HEK293 (cell line): ENCODE results near the gene KRT13.

Experiments used
- CTCF ChIA-PET: fragments of 350-600 bp; formaldehyde crosslinking; extraction: SDS; loops from one replicate; lab custom pipeline; 2021; ENCODE audit warnings: antibody characterized with exemption; lab: Yijun Ruan, JAX
- POLR2A ChIA-PET: fragments of 300-600 bp; formaldehyde crosslinking; extraction: SDS; loops from one replicate; lab custom pipeline; 2020; ENCODE audit warnings: antibody characterized with exemption, inconsistent platforms; lab: Yijun Ruan, JAX
- H3K27ac ChIP-seq: fragments of 200-500 bp; sonication (Bioruptor generic); 2 replicates; pipeline ENCODE4 v1.5.1; 2014; ENCODE audit warnings: low read depth, low read length, control low read depth, inconsistent platforms; ENCODE audit errors: extremely low read depth
- H3K36me3 ChIP-seq, 2 experiments: fragments of 200-500 bp in 1 of 2; sonication (Bioruptor generic) in 1 of 2; 1 replicate in 1 of 2; 2 replicates in 1 of 2; pipeline ENCODE4 v1.5.1; 2014 to 2017; ENCODE audit warnings: inconsistent platforms in 2 of 2, low read length in 2 of 2; ENCODE audit not compliant: control insufficient read depth in 2 of 2, insufficient read depth in 1 of 2
- H3K4me1 ChIP-seq: fragments of 200-500 bp; sonication (Bioruptor generic); 2 replicates; pipeline ENCODE4 v1.5.1; 2014; ENCODE audit warnings: mild to moderate bottlenecking, low read length, inconsistent platforms; ENCODE audit not compliant: control insufficient read depth, insufficient read depth
- H3K4me3 ChIP-seq: 2 replicates; pipeline ENCODE4 v1.5.1; 2011; ENCODE audit warnings: low read depth, mild to moderate bottlenecking, control low read depth, low read length, moderate library complexity
- H3K9me3 ChIP-seq: fragments of 200-500 bp; sonication (Bioruptor generic); 2 replicates; pipeline ENCODE4 v1.5.1; 2014; ENCODE audit warnings: low read depth, low read length, inconsistent platforms; ENCODE audit not compliant: control insufficient read depth, insufficient read depth
- CTCF ChIP-seq: fragments of 450-650 bp; formaldehyde crosslinking; IDR thresholded peaks from 2 replicates; pipeline ENCODE4 v1.5.1; 2016; ENCODE audit warnings: missing biosample characterization, missing genetic modification characterization
- EGR2 ChIP-seq: fragments of 450-650 bp; formaldehyde crosslinking; IDR thresholded peaks from 2 replicates; pipeline ENCODE4 v1.5.1; 2016; ENCODE audit warnings: low read depth, missing biosample characterization, missing genetic modification characterization
- GLIS2 ChIP-seq: fragments of 450-650 bp; formaldehyde crosslinking; IDR thresholded peaks from 2 replicates; pipeline ENCODE4 v1.5.1; 2016; ENCODE audit warnings: missing biosample characterization, missing genetic modification characterization
- KLF17 ChIP-seq: fragments of 450-650 bp; formaldehyde crosslinking; IDR thresholded peaks from 2 replicates; pipeline ENCODE4 v1.5.1; 2016; ENCODE audit warnings: missing biosample characterization, missing genetic modification characterization
- PATZ1 ChIP-seq: fragments of 450-650 bp; formaldehyde crosslinking; IDR thresholded peaks from 2 replicates; pipeline ENCODE4 v1.5.1; 2016; ENCODE audit warnings: missing biosample characterization, missing genetic modification characterization
- SP2 ChIP-seq: fragments of 450-650 bp; formaldehyde crosslinking; IDR thresholded peaks from 2 replicates; pipeline ENCODE4 v1.5.1; 2016; ENCODE audit warnings: missing biosample characterization, missing genetic modification characterization
- SP7 ChIP-seq: fragments of 450-650 bp; formaldehyde crosslinking; IDR thresholded peaks from 2 replicates; pipeline ENCODE4 v1.5.1; 2016; ENCODE audit warnings: missing biosample characterization, missing genetic modification characterization
- ZBTB10 ChIP-seq: fragments of 450-650 bp; formaldehyde crosslinking; IDR thresholded peaks from 2 replicates; pipeline ENCODE4 v1.5.1; 2016; ENCODE audit warnings: missing biosample characterization, missing genetic modification characterization
- ZBTB20 ChIP-seq: fragments of 450-650 bp; formaldehyde crosslinking; IDR thresholded peaks from 2 replicates; pipeline ENCODE4 v1.5.1; 2016; ENCODE audit warnings: missing biosample characterization, missing genetic modification characterization
- ZFHX2 ChIP-seq: fragments of 450-650 bp; formaldehyde crosslinking; conservative IDR thresholded peaks from 2 replicates; pipeline ENCODE4 v1.5.1; 2016; ENCODE audit warnings: missing biosample characterization, missing genetic modification characterization
- ZNF239 ChIP-seq: fragments of 450-650 bp; formaldehyde crosslinking; IDR thresholded peaks from 2 replicates; pipeline ENCODE4 v1.5.1; 2016; ENCODE audit warnings: missing biosample characterization, missing genetic modification characterization
- ZNF280D ChIP-seq: fragments of 450-650 bp; formaldehyde crosslinking; IDR thresholded peaks from 2 replicates; pipeline ENCODE4 v1.5.1; 2016; ENCODE audit warnings: missing biosample characterization, missing genetic modification characterization
- ZNF302 ChIP-seq: fragments of 450-650 bp; formaldehyde crosslinking; IDR thresholded peaks from 2 replicates; pipeline ENCODE4 v1.5.1; 2016; ENCODE audit warnings: missing biosample characterization, missing genetic modification characterization, low read depth
- ZNF561 ChIP-seq: fragments of 450-650 bp; IDR thresholded peaks from 2 replicates; pipeline ENCODE4 v1.5.1; 2018; ENCODE audit warnings: missing biosample characterization, missing genetic modification characterization, borderline replicate concordance
- ZNF580 ChIP-seq: fragments of 450-650 bp; formaldehyde crosslinking; IDR thresholded peaks from 2 replicates; pipeline ENCODE4 v1.5.1; 2016; ENCODE audit warnings: missing biosample characterization, missing genetic modification characterization
- ZNF600 ChIP-seq: fragments of 450-650 bp; formaldehyde crosslinking; IDR thresholded peaks from 2 replicates; pipeline ENCODE4 v1.5.1; 2016; ENCODE audit warnings: missing biosample characterization, missing genetic modification characterization
- ZNF621 ChIP-seq: fragments of 450-650 bp; formaldehyde crosslinking; IDR thresholded peaks from 2 replicates; pipeline ENCODE4 v1.5.1; 2017; ENCODE audit warnings: missing biosample characterization, missing genetic modification characterization
- ZNF629 ChIP-seq: fragments of 450-650 bp; formaldehyde crosslinking; IDR thresholded peaks from 2 replicates; pipeline ENCODE4 v1.5.1; 2017; ENCODE audit warnings: missing biosample characterization, missing genetic modification characterization

The KRT13 gene

GRCh38 chr17:41547921-41548843, 42.8 kb upstream of the KRT13 start:
- Histone ChIP-seq H3K4me3 (no peak overlapping the region), H3K36me3 (no peaks in the 10 kb centered on the region), H3K27ac (peak overlapping the region; percentile 1; the same call in 1 of the 2 replicates), H3K4me1 (no peaks in the 10 kb centered on the region)
- CTCF ChIA-PET: interaction anchor here (0.5 to 16.6 kb wide), 98 partner anchors 11 to 931 kb away, joined by 3 to 546 read pairs (median 6); partner anchors contain the start of genes KRT13, KRT15, KRT17 and KRT19
- TF ChIP-seq ZBTB20 (tag by site-specific recombination) (peak; percentile 29; the same call in 1 of the 2 replicates), SP7 (peak; percentile 32; the same call in 1 of the 2 replicates), PATZ1 (0 out of 2 replicates have a peak, but pooled peaks have one; percentile 52), GLIS2 (peak; percentile 20; the same call in 1 of the 2 replicates), ZBTB10 (tag by site-specific recombination) (peak; percentile 39; the same call in 1 of the 2 replicates), ZNF280D (tag by site-specific recombination) (no peak), ZNF621 (tag by site-specific recombination) (no peak), ZNF302 (no peak), ZNF629 (tag by site-specific recombination) (peak; percentile 31; the same call in 1 of the 2 replicates), KLF17 (tag by site-specific recombination) (peak; percentile 90), CTCF (no peak), EGR2 (tag by site-specific recombination) (peak; percentile 97), ZNF600 (peak; percentile 91), SP2 (tag by site-specific recombination) (no peak; the same call in 1 of the 2 replicates), ZNF239 (tag by site-specific recombination) (no peak), ZFHX2 (tag by site-specific recombination) (peak; percentile 98), ZNF561 (tag by site-specific recombination) (no peak), ZNF580 (tag by site-specific recombination) (0 out of 2 replicates have a peak, but pooled peaks have one; percentile 45)
- TF ChIP-seq, all 188 proteins: peak for 11
- POLR2A ChIA-PET: interaction anchor here (0.6 to 1.8 kb wide), 8 partner anchors 20 to 140 kb away, joined by 3 to 10 read pairs (median 5); partner anchors contain the start of genes EIF1 and KRT19
- H3K9me3 ChIP-seq: no peaks in the 10 kb centered on the region
